Karpas-422 (cell line): ENCODE measurements around the gene KLF15. TPM values are rescaled to one million over a fixed set of nuclear protein-coding genes. Genes with fewer than 3 reads are reported as not detected.

Experiments used
- DNase-seq: peaks from one replicate; pipeline ENCODE4 v3.0.0-alpha.2; 2015
- H2AFZ ChIP-seq: fragments of 200-600 bp; sonication (generic); 2 replicates; pipeline ENCODE4 v1.6.1; 2014; ENCODE audit warnings: antibody characterized with exemption, low read length, mixed read lengths
- H3K27ac ChIP-seq: fragments of 200-600 bp; sonication (generic); 2 replicates; pipeline ENCODE4 v1.5.1; 2014; ENCODE audit warnings: mild to moderate bottlenecking, low read length, moderate library complexity
- H3K27me3 ChIP-seq: fragments of 200-600 bp; sonication (generic); 2 replicates; pipeline ENCODE4 v1.6.1; 2014; ENCODE audit warnings: low read length, mixed read lengths
- H3K36me3 ChIP-seq: fragments of 200-600 bp; sonication (generic); 2 replicates; pipeline ENCODE4 v1.6.1; 2014; ENCODE audit warnings: low read length, mixed read lengths; ENCODE audit not compliant: insufficient read depth
- H3K4me1 ChIP-seq: fragments of 200-600 bp; sonication (generic); 2 replicates; pipeline ENCODE4 v1.6.1; 2014; ENCODE audit warnings: mild to moderate bottlenecking, low read length, mixed read lengths
- H3K4me2 ChIP-seq: fragments of 200-600 bp; sonication (generic); 2 replicates; pipeline ENCODE4 v1.6.1; 2014; ENCODE audit warnings: low read length, low read depth, mild to moderate bottlenecking; ENCODE audit not compliant: poor library complexity, severe bottlenecking
- H3K4me3 ChIP-seq: fragments of 200-600 bp; sonication (generic); 2 replicates; pipeline ENCODE4 v1.5.1; 2014; ENCODE audit warnings: mild to moderate bottlenecking, antibody characterized with exemption, low read length, mixed read lengths
- H3K79me2 ChIP-seq: fragments of 200-600 bp; sonication (generic); 2 replicates; pipeline ENCODE4 v1.6.1; 2014; ENCODE audit warnings: mild to moderate bottlenecking, low read length, mixed read lengths
- H3K9ac ChIP-seq: fragments of 200-600 bp; sonication (generic); 2 replicates; pipeline ENCODE4 v1.6.0; 2014; ENCODE audit warnings: low read length
- H3K9me2 ChIP-seq: fragments of 200-600 bp; sonication (generic), shearing (Covaris generic); replicated peaks from 2 replicates; pipeline ENCODE4 v1.6.0; 2014; ENCODE audit warnings: mild to moderate bottlenecking, low read length, moderate library complexity; ENCODE audit not compliant: insufficient read depth
- H3K9me3 ChIP-seq: fragments of 300-700, 200-600 bp; sonication (generic); 2 replicates; pipeline ENCODE4 v1.6.1; 2014; ENCODE audit warnings: low read length, mixed read lengths
- H4K20me1 ChIP-seq: fragments of 200-600 bp; sonication (generic); 2 replicates; pipeline ENCODE4 v1.6.1; 2014; ENCODE audit warnings: mild to moderate bottlenecking, antibody characterized with exemption, low read length, low read depth; ENCODE audit not compliant: insufficient read depth
- total RNA-seq: library from RNA; depleted of rRNA; stranded (reverse); fragments of >200 nt; shearing (Covaris generic); gene quantifications from 2 replicates; pipeline ENCODE4 v1.2.3, GENCODE V29; 2014; ENCODE audit warnings: low replicate concordance

Gene KLF15
- total RNA-seq, 1 experiment from 2014 or later: not detected

- no peaks in the 10 kb centered on the region for H3K79me2 ChIP-seq
- DNase-seq: no peak
- no peaks in the 10 kb centered on the region for H3K9me3 ChIP-seq
- H3K4me1 ChIP-seq: no peaks in the 10 kb centered on the region
- no peaks in the 10 kb centered on the region for H3K27me3 ChIP-seq
- H3K4me2 ChIP-seq: no peak overlapping the region
- no peak overlapping the region for H3K27ac ChIP-seq
- no peak overlapping the region for H2AFZ ChIP-seq
- no peaks in the 10 kb centered on the region for H3K9me2 ChIP-seq
- no peaks in the 10 kb centered on the region for H3K36me3 ChIP-seq
- H3K9ac ChIP-seq: no peak overlapping the region
- H4K20me1 ChIP-seq: no peaks in the 10 kb centered on the region
- no peak overlapping the region for H3K4me3 ChIP-seq
Observed at GRCh38 chr3:126370606-126371005, 13.4 kb upstream of the KLF15 start.

- Histone ChIP-seq H3K36me3 (no peaks in the 10 kb centered on the region), H3K9me2 (no peaks in the 10 kb centered on the region), H3K4me2 (no peak overlapping the region), H3K27ac (no peak overlapping the region), H3K27me3 (no peaks in the 10 kb centered on the region), H3K9me3 (no peaks in the 10 kb centered on the region), H3K4me3 (no peak overlapping the region), H2AFZ (no peak overlapping the region), H3K4me1 (no peaks in the 10 kb centered on the region), H4K20me1 (no peaks in the 10 kb centered on the region), H3K9ac (no peak overlapping the region), H3K79me2 (no peaks in the 10 kb centered on the region)
- no peak for DNase-seq
Observed at GRCh38 chr3:126370055-126370454, 12.8 kb upstream of the KLF15 start.

- Histone ChIP-seq H3K9me2 (no peaks in the 10 kb centered on the region), H3K36me3 (no peaks in the 10 kb centered on the region), H4K20me1 (no peaks in the 10 kb centered on the region), H3K79me2 (no peaks in the 10 kb centered on the region), H3K9ac (no peak overlapping the region), H3K27me3 (no peaks in the 10 kb centered on the region), H3K4me2 (no peak overlapping the region), H3K9me3 (no peaks in the 10 kb centered on the region), H3K27ac (no peak overlapping the region), H2AFZ (no peak overlapping the region), H3K4me3 (no peak overlapping the region), H3K4me1 (no peaks in the 10 kb centered on the region)
- DNase-seq: no peak
Observed at GRCh38 chr3:126369490-126369889, 12.3 kb upstream of the KLF15 start.

GRCh38 chr3:126367316-126367805, 10.2 kb upstream of the KLF15 start:
- H3K4me2 ChIP-seq: no peak overlapping the region
- H3K27ac ChIP-seq: no peak overlapping the region
- H3K79me2 ChIP-seq: no peaks in the 10 kb centered on the region
- no peaks in the 10 kb centered on the region for H3K27me3 ChIP-seq
- H2AFZ ChIP-seq: no peak overlapping the region
- no peaks in the 10 kb centered on the region for H3K4me1 ChIP-seq
- no peaks in the 10 kb centered on the region for H3K9me3 ChIP-seq
- H3K36me3 ChIP-seq: no peaks in the 10 kb centered on the region
- no peaks in the 10 kb centered on the region for H4K20me1 ChIP-seq
- no peak overlapping the region for H3K9ac ChIP-seq
- H3K9me2 ChIP-seq: no peaks in the 10 kb centered on the region
- H3K4me3 ChIP-seq: no peak overlapping the region
- DNase-seq: no peak

GRCh38 chr3:126365351-126366277, 8.4 kb upstream of the KLF15 start:
- Histone ChIP-seq H3K9me2 (no peaks in the 10 kb centered on the region), H4K20me1 (no peaks in the 10 kb centered on the region), H3K36me3 (no peaks in the 10 kb centered on the region), H3K9ac (no peak overlapping the region), H3K79me2 (no peaks in the 10 kb centered on the region), H3K27ac (no peak overlapping the region), H3K9me3 (no peaks in the 10 kb centered on the region), H3K27me3 (no peaks in the 10 kb centered on the region), H2AFZ (no peak overlapping the region), H3K4me3 (no peak overlapping the region), H3K4me1 (no peaks in the 10 kb centered on the region), H3K4me2 (no peak overlapping the region)
- no peak for DNase-seq

- Histone ChIP-seq H3K9me3 (no peaks in the 10 kb centered on the region), H3K27me3 (no peaks in the 10 kb centered on the region), H3K9ac (no peak overlapping the region), H2AFZ (no peak overlapping the region), H3K9me2 (no peaks in the 10 kb centered on the region), H3K4me3 (no peak overlapping the region), H3K4me1 (no peaks in the 10 kb centered on the region), H4K20me1 (no peaks in the 10 kb centered on the region), H3K4me2 (no peak overlapping the region), H3K27ac (no peak overlapping the region), H3K79me2 (no peaks in the 10 kb centered on the region), H3K36me3 (no peaks in the 10 kb centered on the region)
- no peak for DNase-seq
Observed at GRCh38 chr3:126364731-126365301, 7.6 kb upstream of the KLF15 start.

GRCh38 chr3:126364130-126364695, 7.0 kb upstream of the KLF15 start:
- H3K36me3 ChIP-seq: no peaks in the 10 kb centered on the region
- no peaks in the 10 kb centered on the region for H3K79me2 ChIP-seq
- no peak overlapping the region for H3K9ac ChIP-seq
- H3K27ac ChIP-seq: no peak overlapping the region
- H2AFZ ChIP-seq: no peak overlapping the region
- H3K4me3 ChIP-seq: no peak overlapping the region
- no peaks in the 10 kb centered on the region for H3K4me1 ChIP-seq
- no peak overlapping the region for H3K4me2 ChIP-seq
- H4K20me1 ChIP-seq: no peaks in the 10 kb centered on the region
- no peak for DNase-seq
- no peaks in the 10 kb centered on the region for H3K9me3 ChIP-seq
- no peaks in the 10 kb centered on the region for H3K27me3 ChIP-seq
- no peaks in the 10 kb centered on the region for H3K9me2 ChIP-seq

- no peaks in the 10 kb centered on the region for H3K27me3 ChIP-seq
- H3K4me1 ChIP-seq: no peaks in the 10 kb centered on the region
- no peak overlapping the region for H3K9ac ChIP-seq
- H3K4me3 ChIP-seq: no peak overlapping the region
- H3K4me2 ChIP-seq: no peak overlapping the region
- no peaks in the 10 kb centered on the region for H3K9me3 ChIP-seq
- H3K36me3 ChIP-seq: no peaks in the 10 kb centered on the region
- no peaks in the 10 kb centered on the region for H4K20me1 ChIP-seq
- H3K9me2 ChIP-seq: no peaks in the 10 kb centered on the region
- no peaks in the 10 kb centered on the region for H3K79me2 ChIP-seq
- H2AFZ ChIP-seq: no peak overlapping the region
- H3K27ac ChIP-seq: no peak overlapping the region
- DNase-seq: no peak
Observed at GRCh38 chr3:126361211-126361610, 4.0 kb upstream of the KLF15 start.
